HEK293 (cell line): ENCODE data around the gene FGFBP3.
A peak's percentile ranks its signal among the peaks of the same experiment; 100 is the strongest.

ENCODE experiments used
- CTCF ChIA-PET: fragments of 350-600 bp; formaldehyde crosslinking; extraction: SDS; loops from one replicate; lab custom pipeline; 2021; ENCODE audit warnings: antibody characterized with exemption; lab: Yijun Ruan, JAX
- POLR2A ChIA-PET: fragments of 300-600 bp; formaldehyde crosslinking; extraction: SDS; loops from one replicate; lab custom pipeline; 2020; ENCODE audit warnings: antibody characterized with exemption, inconsistent platforms; lab: Yijun Ruan, JAX
- H3K27ac ChIP-seq: fragments of 200-500 bp; sonication (Bioruptor generic); 2 replicates; pipeline ENCODE4 v1.5.1; 2014; ENCODE audit warnings: low read depth, low read length, control low read depth, inconsistent platforms; ENCODE audit errors: extremely low read depth
- H3K36me3 ChIP-seq, 2 experiments: fragments of 200-500 bp in 1 of 2; sonication (Bioruptor generic) in 1 of 2; 1 replicate in 1 of 2; 2 replicates in 1 of 2; pipeline ENCODE4 v1.5.1; 2014 to 2017; ENCODE audit warnings: inconsistent platforms in 2 of 2, low read length in 2 of 2; ENCODE audit not compliant: control insufficient read depth in 2 of 2, insufficient read depth in 1 of 2
- H3K4me1 ChIP-seq: fragments of 200-500 bp; sonication (Bioruptor generic); 2 replicates; pipeline ENCODE4 v1.5.1; 2014; ENCODE audit warnings: mild to moderate bottlenecking, low read length, inconsistent platforms; ENCODE audit not compliant: control insufficient read depth, insufficient read depth
- H3K4me3 ChIP-seq: 2 replicates; pipeline ENCODE4 v1.5.1; 2011; ENCODE audit warnings: low read depth, mild to moderate bottlenecking, control low read depth, low read length, moderate library complexity
- H3K9me3 ChIP-seq: fragments of 200-500 bp; sonication (Bioruptor generic); 2 replicates; pipeline ENCODE4 v1.5.1; 2014; ENCODE audit warnings: low read depth, low read length, inconsistent platforms; ENCODE audit not compliant: control insufficient read depth, insufficient read depth
- BCL11A ChIP-seq: fragments of 450-650 bp; formaldehyde crosslinking; IDR thresholded peaks from 2 replicates; pipeline ENCODE4 v1.5.1; 2016; ENCODE audit warnings: low read depth, missing biosample characterization, missing genetic modification characterization
- BCL11B ChIP-seq: fragments of 450-650 bp; formaldehyde crosslinking; IDR thresholded peaks from 2 replicates; pipeline ENCODE4 v1.5.1; 2016; ENCODE audit warnings: low read depth, missing biosample characterization, missing genetic modification characterization
- KLF10 ChIP-seq: fragments of 450-650 bp; IDR thresholded peaks from 2 replicates; pipeline ENCODE4 v1.5.1; 2018; ENCODE audit warnings: missing biosample characterization, mild to moderate bottlenecking, missing genetic modification characterization
- OSR2 ChIP-seq: fragments of 450-650 bp; formaldehyde crosslinking; IDR thresholded peaks from 2 replicates; pipeline ENCODE4 v1.5.1; 2016; ENCODE audit warnings: missing biosample characterization, missing genetic modification characterization
- PRDM1 ChIP-seq: fragments of 450-650 bp; formaldehyde crosslinking; IDR thresholded peaks from 2 replicates; pipeline ENCODE4; 2016; ENCODE audit warnings: missing biosample characterization, missing genetic modification characterization
- SETDB1 ChIP-seq: IDR thresholded peaks from one replicate; pipeline ENCODE4 v1.6.1; 2017; ENCODE audit warnings: mild to moderate bottlenecking, low read length, moderate library complexity, mixed read lengths; ENCODE audit not compliant: insufficient read length
- SP3 ChIP-seq: fragments of 450-650 bp; formaldehyde crosslinking; IDR thresholded peaks from 2 replicates; pipeline ENCODE4 v1.5.1; 2016; ENCODE audit warnings: missing biosample characterization, missing genetic modification characterization
- SP7 ChIP-seq: fragments of 450-650 bp; formaldehyde crosslinking; IDR thresholded peaks from 2 replicates; pipeline ENCODE4 v1.5.1; 2016; ENCODE audit warnings: missing biosample characterization, missing genetic modification characterization
- TRIM28 ChIP-seq: IDR thresholded peaks from 2 replicates; pipeline ENCODE4 v1.6.1; 2011; ENCODE audit warnings: low read length, control low read depth, borderline replicate concordance
- ZBTB20 ChIP-seq: fragments of 450-650 bp; formaldehyde crosslinking; IDR thresholded peaks from 2 replicates; pipeline ENCODE4 v1.5.1; 2016; ENCODE audit warnings: missing biosample characterization, missing genetic modification characterization
- ZFP69B ChIP-seq: fragments of 450-650 bp; formaldehyde crosslinking; IDR thresholded peaks from 2 replicates; pipeline ENCODE4 v1.5.1; 2016; ENCODE audit warnings: missing biosample characterization, missing genetic modification characterization
- ZNF184 ChIP-seq: fragments of 450-650 bp; IDR thresholded peaks from 2 replicates; pipeline ENCODE4 v1.5.1; 2018; ENCODE audit warnings: missing biosample characterization, mild to moderate bottlenecking, missing genetic modification characterization
- ZNF19 ChIP-seq: fragments of 450-650 bp; formaldehyde crosslinking; IDR thresholded peaks from 2 replicates; pipeline ENCODE4; 2016; ENCODE audit warnings: missing biosample characterization, missing genetic modification characterization, low read depth
- ZNF366 ChIP-seq: fragments of 450-650 bp; formaldehyde crosslinking; conservative IDR thresholded peaks from 2 replicates; pipeline ENCODE4 v1.5.1; 2016; ENCODE audit warnings: missing biosample characterization, missing genetic modification characterization
- ZNF394 ChIP-seq: fragments of 450-650 bp; formaldehyde crosslinking; IDR thresholded peaks from 2 replicates; pipeline ENCODE4 v1.5.1; 2016; ENCODE audit warnings: missing biosample characterization, missing genetic modification characterization, mild to moderate bottlenecking, moderate library complexity, borderline replicate concordance
- ZNF514 ChIP-seq: fragments of 450-650 bp; formaldehyde crosslinking; IDR thresholded peaks from 2 replicates; pipeline ENCODE4 v1.5.1; 2016; ENCODE audit warnings: missing biosample characterization, missing genetic modification characterization
- ZNF555 ChIP-seq: fragments of 450-650 bp; formaldehyde crosslinking; conservative IDR thresholded peaks from 2 replicates; pipeline ENCODE4 v1.5.1; 2017; ENCODE audit warnings: missing biosample characterization, mild to moderate bottlenecking, missing genetic modification characterization, inconsistent platforms
- ZNF600 ChIP-seq: fragments of 450-650 bp; formaldehyde crosslinking; IDR thresholded peaks from 2 replicates; pipeline ENCODE4 v1.5.1; 2016; ENCODE audit warnings: missing biosample characterization, missing genetic modification characterization
- ZNF610 ChIP-seq: fragments of 450-650 bp; formaldehyde crosslinking; IDR thresholded peaks from 2 replicates; pipeline ENCODE4 v1.5.1; 2016; ENCODE audit warnings: missing biosample characterization, missing genetic modification characterization, borderline replicate concordance
- ZNF654 ChIP-seq: fragments of 450-650 bp; formaldehyde crosslinking; IDR thresholded peaks from 2 replicates; pipeline ENCODE4 v1.5.1; 2016; ENCODE audit warnings: low read depth, missing biosample characterization, missing genetic modification characterization
- ZNF670 ChIP-seq: fragments of 450-650 bp; formaldehyde crosslinking; IDR thresholded peaks from 2 replicates; pipeline ENCODE4 v1.5.1; 2016; ENCODE audit warnings: missing biosample characterization, missing genetic modification characterization, low read depth
- ZNF747 ChIP-seq: fragments of 450-650 bp; formaldehyde crosslinking; IDR thresholded peaks from 2 replicates; pipeline ENCODE4 v1.5.1; 2016; ENCODE audit warnings: missing biosample characterization, missing genetic modification characterization
- ZNF76 ChIP-seq: fragments of 450-650 bp; formaldehyde crosslinking; IDR thresholded peaks from 2 replicates; pipeline ENCODE4; 2016; ENCODE audit warnings: low read depth, missing biosample characterization, missing genetic modification characterization, borderline replicate concordance
- ZNF843 ChIP-seq: fragments of 450-650 bp; formaldehyde crosslinking; IDR thresholded peaks from 2 replicates; pipeline ENCODE4 v1.5.1; 2016; ENCODE audit warnings: missing biosample characterization, missing genetic modification characterization
- TF ChIP-seq, protein P1 (sequence below): fragments of 450-650 bp; formaldehyde crosslinking; IDR thresholded peaks from 2 replicates; pipeline ENCODE4 v1.5.1; 2016; ENCODE audit warnings: missing biosample characterization, missing genetic modification characterization
- TF ChIP-seq, protein P2 (sequence below): fragments of 450-650 bp; formaldehyde crosslinking; IDR thresholded peaks from 2 replicates; pipeline ENCODE4 v1.5.1; 2016; ENCODE audit warnings: missing biosample characterization, missing genetic modification characterization
- TF ChIP-seq, protein P3 (sequence below): fragments of 450-650 bp; formaldehyde crosslinking; IDR thresholded peaks from 2 replicates; pipeline ENCODE4 v1.5.1; 2016; ENCODE audit warnings: missing biosample characterization, missing genetic modification characterization
- TF ChIP-seq, protein P4 (sequence below): fragments of 450-650 bp; formaldehyde crosslinking; IDR thresholded peaks from 2 replicates; pipeline ENCODE4 v1.5.1; 2016; ENCODE audit warnings: missing biosample characterization, missing genetic modification characterization
- TF ChIP-seq, protein P5 (sequence below): fragments of 450-650 bp; formaldehyde crosslinking; IDR thresholded peaks from 2 replicates; pipeline ENCODE4 v1.5.1; 2016; ENCODE audit warnings: missing biosample characterization, missing genetic modification characterization

Gene FGFBP3

DNA sequence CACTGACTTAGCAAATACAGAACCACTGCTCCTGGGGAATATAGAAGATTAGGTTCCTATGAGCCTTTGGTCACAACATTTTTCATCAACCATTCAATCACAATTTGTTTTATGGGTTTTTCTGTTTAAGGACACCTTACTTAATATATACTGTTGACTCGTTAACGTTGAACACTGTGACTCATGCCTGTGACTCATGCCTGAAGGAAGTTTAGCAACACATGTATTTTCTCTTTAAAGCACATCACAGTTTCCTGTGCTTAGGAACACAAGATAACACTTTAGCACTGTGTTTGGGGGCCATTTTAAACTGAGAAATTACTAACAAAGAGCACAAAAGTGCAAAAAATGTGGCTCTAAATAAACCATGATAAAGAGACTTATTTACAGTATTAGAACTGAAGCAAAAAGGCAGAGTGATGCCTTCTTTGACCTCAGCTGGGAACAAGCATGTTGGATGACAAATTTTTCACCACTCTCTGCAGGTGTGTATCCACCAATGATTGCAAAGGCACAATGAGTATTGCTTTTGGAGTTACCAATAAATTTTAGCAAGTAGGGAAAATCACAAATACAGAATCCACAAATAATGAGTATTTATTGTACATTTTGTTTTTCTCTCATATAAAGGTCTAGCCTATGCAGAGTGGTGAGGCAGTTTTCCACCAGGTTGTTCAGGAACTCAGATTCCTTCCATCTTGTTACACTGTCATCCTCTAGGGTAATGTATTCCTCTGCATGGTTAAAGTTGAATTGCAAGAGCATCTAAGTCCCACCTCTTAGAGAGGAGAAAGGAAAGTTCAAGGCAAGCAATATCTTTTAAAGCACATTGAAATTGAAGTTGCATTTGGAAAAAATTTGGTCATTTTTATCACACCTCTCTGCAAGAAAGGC, 7.3 kb downstream of the FGFBP3 start:
- Histone ChIP-seq H3K27ac (no peak overlapping the region), H3K4me3 (no peak overlapping the region), H3K36me3 (peaks cover 0 to 3% of the 10 kb centered on the region in 2 experiments; a peak in 1 of 3 replicates), H3K4me1 (peaks cover 3% of the 10 kb centered on the region; the same call in 1 of the 2 replicates), H3K9me3 (no peaks in the 10 kb centered on the region)
- ChIA-PET POLR2A (interaction anchor here (0.6 kb wide), 2 partner anchors 19 to 59 kb away, joined by 3 to 7 read pairs; no protein-coding TSS in a partner anchor), CTCF (no interaction called here)
- TF ChIP-seq ZNF600 (tag by site-specific recombination) = peak; percentile 87
- peak; percentile 49 for TF ChIP-seq ZNF394 (tag by site-specific recombination)
- TF ChIP-seq, protein P1, sequence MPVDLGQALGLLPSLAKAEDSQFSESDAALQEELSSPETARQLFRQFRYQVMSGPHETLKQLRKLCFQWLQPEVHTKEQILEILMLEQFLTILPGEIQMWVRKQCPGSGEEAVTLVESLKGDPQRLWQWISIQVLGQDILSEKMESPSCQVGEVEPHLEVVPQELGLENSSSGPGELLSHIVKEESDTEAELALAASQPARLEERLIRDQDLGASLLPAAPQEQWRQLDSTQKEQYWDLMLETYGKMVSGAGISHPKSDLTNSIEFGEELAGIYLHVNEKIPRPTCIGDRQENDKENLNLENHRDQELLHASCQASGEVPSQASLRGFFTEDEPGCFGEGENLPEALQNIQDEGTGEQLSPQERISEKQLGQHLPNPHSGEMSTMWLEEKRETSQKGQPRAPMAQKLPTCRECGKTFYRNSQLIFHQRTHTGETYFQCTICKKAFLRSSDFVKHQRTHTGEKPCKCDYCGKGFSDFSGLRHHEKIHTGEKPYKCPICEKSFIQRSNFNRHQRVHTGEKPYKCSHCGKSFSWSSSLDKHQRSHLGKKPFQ = 0 out of 2 replicates have a peak, but pooled peaks have one; percentile 18
- TF ChIP-seq, protein P2, sequence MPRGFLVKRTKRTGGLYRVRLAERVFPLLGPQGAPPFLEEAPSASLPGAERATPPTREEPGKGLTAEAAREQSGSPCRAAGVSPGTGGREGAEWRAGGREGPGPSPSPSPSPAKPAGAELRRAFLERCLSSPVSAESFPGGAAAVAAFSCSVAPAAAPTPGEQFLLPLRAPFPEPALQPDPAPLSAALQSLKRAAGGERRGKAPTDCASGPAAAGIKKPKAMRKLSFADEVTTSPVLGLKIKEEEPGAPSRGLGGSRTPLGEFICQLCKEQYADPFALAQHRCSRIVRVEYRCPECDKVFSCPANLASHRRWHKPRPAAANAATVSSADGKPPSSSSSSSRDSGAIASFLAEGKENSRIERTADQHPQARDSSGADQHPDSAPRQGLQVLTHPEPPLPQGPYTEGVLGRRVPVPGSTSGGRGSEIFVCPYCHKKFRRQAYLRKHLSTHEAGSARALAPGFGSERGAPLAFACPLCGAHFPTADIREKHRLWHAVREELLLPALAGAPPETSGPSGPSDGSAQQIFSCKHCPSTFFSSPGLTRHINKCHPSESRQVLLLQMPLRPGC (tag by site-specific recombination) = peak; percentile 70; the same call in 1 of the 2 replicates
- peak; percentile 87 for TF ChIP-seq ZNF555
- TF ChIP-seq, protein P3, sequence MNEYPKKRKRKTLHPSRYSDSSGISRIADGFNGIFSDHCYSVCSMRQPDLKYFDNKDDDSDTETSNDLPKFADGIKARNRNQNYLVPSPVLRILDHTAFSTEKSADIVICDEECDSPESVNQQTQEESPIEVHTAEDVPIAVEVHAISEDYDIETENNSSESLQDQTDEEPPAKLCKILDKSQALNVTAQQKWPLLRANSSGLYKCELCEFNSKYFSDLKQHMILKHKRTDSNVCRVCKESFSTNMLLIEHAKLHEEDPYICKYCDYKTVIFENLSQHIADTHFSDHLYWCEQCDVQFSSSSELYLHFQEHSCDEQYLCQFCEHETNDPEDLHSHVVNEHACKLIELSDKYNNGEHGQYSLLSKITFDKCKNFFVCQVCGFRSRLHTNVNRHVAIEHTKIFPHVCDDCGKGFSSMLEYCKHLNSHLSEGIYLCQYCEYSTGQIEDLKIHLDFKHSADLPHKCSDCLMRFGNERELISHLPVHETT (tag by site-specific recombination) = peak; percentile 80
- peak; percentile 82 for TF ChIP-seq SETDB1
- peak; percentile 4; the same call in 1 of the 2 replicates for TF ChIP-seq ZNF654 (tag by site-specific recombination)
- peak; percentile 63; the same call in 1 of the 2 replicates for TF ChIP-seq BCL11A
- TF ChIP-seq SP3 (tag by site-specific recombination) = 0 out of 2 replicates have a peak, but pooled peaks have one; percentile 27
- no peak for TF ChIP-seq ZNF19 (tag by site-specific recombination)
- TF ChIP-seq ZNF184 (tag by site-specific recombination) = peak; percentile 82
- TF ChIP-seq ZNF366 = peak; percentile 56
- no peak for TF ChIP-seq BCL11B (tag by site-specific recombination)
- TF ChIP-seq, protein P4, sequence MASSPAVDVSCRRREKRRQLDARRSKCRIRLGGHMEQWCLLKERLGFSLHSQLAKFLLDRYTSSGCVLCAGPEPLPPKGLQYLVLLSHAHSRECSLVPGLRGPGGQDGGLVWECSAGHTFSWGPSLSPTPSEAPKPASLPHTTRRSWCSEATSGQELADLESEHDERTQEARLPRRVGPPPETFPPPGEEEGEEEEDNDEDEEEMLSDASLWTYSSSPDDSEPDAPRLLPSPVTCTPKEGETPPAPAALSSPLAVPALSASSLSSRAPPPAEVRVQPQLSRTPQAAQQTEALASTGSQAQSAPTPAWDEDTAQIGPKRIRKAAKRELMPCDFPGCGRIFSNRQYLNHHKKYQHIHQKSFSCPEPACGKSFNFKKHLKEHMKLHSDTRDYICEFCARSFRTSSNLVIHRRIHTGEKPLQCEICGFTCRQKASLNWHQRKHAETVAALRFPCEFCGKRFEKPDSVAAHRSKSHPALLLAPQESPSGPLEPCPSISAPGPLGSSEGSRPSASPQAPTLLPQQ (tag by site-specific recombination) = 0 out of 2 replicates have a peak, but pooled peaks have one; percentile 46
- peak; percentile 92 for TF ChIP-seq SP7 (tag by site-specific recombination)
- no peak for TF ChIP-seq ZNF76 (tag by site-specific recombination)
- TF ChIP-seq ZNF843 (tag by site-specific recombination) = peak; percentile 64; the same call in 1 of the 2 replicates
- TF ChIP-seq ZNF610 = no peak
- TF ChIP-seq, protein P5, sequence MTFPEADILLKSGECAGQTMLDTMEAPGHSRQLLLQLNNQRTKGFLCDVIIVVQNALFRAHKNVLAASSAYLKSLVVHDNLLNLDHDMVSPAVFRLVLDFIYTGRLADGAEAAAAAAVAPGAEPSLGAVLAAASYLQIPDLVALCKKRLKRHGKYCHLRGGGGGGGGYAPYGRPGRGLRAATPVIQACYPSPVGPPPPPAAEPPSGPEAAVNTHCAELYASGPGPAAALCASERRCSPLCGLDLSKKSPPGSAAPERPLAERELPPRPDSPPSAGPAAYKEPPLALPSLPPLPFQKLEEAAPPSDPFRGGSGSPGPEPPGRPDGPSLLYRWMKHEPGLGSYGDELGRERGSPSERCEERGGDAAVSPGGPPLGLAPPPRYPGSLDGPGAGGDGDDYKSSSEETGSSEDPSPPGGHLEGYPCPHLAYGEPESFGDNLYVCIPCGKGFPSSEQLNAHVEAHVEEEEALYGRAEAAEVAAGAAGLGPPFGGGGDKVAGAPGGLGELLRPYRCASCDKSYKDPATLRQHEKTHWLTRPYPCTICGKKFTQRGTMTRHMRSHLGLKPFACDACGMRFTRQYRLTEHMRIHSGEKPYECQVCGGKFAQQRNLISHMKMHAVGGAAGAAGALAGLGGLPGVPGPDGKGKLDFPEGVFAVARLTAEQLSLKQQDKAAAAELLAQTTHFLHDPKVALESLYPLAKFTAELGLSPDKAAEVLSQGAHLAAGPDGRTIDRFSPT (tag by site-specific recombination) = peak; percentile 64
- no peak for TF ChIP-seq ZNF514 (tag by site-specific recombination)
- peak; percentile 88; the same call in 1 of the 2 replicates for TF ChIP-seq TRIM28
- peak; percentile 76 for TF ChIP-seq ZFP69B
- no peak for TF ChIP-seq ZNF747
- no peak for TF ChIP-seq ZNF670 (tag by site-specific recombination)
- 0 out of 2 replicates have a peak, but pooled peaks have one; percentile 28 for TF ChIP-seq PRDM1 (tag by site-specific recombination)
- TF ChIP-seq ZBTB20 (tag by site-specific recombination) = peak; percentile 92
- TF ChIP-seq KLF10 (tag by site-specific recombination) = 0 out of 2 replicates have a peak, but pooled peaks have one; percentile 33
- peak; percentile 54; the same call in 1 of the 2 replicates for TF ChIP-seq OSR2 (tag by site-specific recombination)
